ENCODE data around the gene RPS8. TPM values are rescaled to one million over a fixed set of nuclear protein-coding genes. Genes with fewer than 3 reads are reported as not detected.

Gene RPS8
- total and polyA plus RNA-seq, 2 experiments from 2014 or later: 503 to 2,179 TPM

- H3K4me3 ChIP-seq: peak overlapping the region; percentile 43
- TF ChIP-seq EZH2 (IDR thresholded peaks at IDR 0.05; ENCODE audit: borderline replicate concordance) (no peak), EZH2phosphoT487 (IDR thresholded peaks at IDR 0.05; ENCODE audit: low read depth, severe bottlenecking, unreplicated experiment) (no peak), CTCF (IDR thresholded peaks at IDR 0.05; ENCODE audit: poor library complexity) (no peak)
- no peaks in the 10 kb centered on the region for H3K9me3 ChIP-seq (ENCODE audit: low read depth)
- WGBS (ENCODE audit: low lambda C conversion rate, missing lambda C conversion rate): 2% methylated on average over 14 of the region's 14 CpGs
- H3K36me3 ChIP-seq (replicated peaks; ENCODE audit: insufficient read depth, low read depth): no peaks in the 10 kb centered on the region
- H3K9me2 ChIP-seq (replicated peaks; ENCODE audit: insufficient read depth): no peaks in the 10 kb centered on the region
- H3K4me2 ChIP-seq: peak overlapping the region; percentile 83
- DNase-seq (ENCODE audit: low spot score): no peak
- H2AFZ ChIP-seq: peak overlapping the region; percentile 51
- no peak overlapping the region for H3K27ac ChIP-seq
- H4K20me1 ChIP-seq (ENCODE audit: insufficient read depth, poor library complexity, severe bottlenecking): no peaks in the 10 kb centered on the region
- H3K79me2 ChIP-seq: peaks cover 10% of the 10 kb centered on the region
- no peaks in the 10 kb centered on the region for H3K27me3 ChIP-seq
- peaks cover 3% of the 10 kb centered on the region for H3K4me1 ChIP-seq (ENCODE audit: insufficient read depth)
Measured at GRCh38 chr1:44740179-44740617, 35.1 kb upstream of the RPS8 start.

- Histone ChIP-seq H3K4me2 (no peak overlapping the region), H4K20me1 (ENCODE audit: insufficient read depth, poor library complexity, severe bottlenecking) (no peaks in the 10 kb centered on the region), H3K36me3 (replicated peaks; ENCODE audit: insufficient read depth, low read depth) (no peaks in the 10 kb centered on the region), H3K4me1 (ENCODE audit: insufficient read depth) (peaks cover 3% of the 10 kb centered on the region), H3K27ac (no peak overlapping the region), H3K27me3 (no peaks in the 10 kb centered on the region), H3K9me3 (ENCODE audit: low read depth) (no peaks in the 10 kb centered on the region), H3K9me2 (replicated peaks; ENCODE audit: insufficient read depth) (no peaks in the 10 kb centered on the region), H3K4me3 (no peak overlapping the region), H2AFZ (no peak overlapping the region), H3K79me2 (peaks cover 10% of the 10 kb centered on the region)
- 96% methylated on average over 1 of the region's 1 CpG for WGBS (ENCODE audit: low lambda C conversion rate, missing lambda C conversion rate)
- no peak for TF ChIP-seq CTCF (IDR thresholded peaks at IDR 0.05; ENCODE audit: poor library complexity)
- no peak for DNase-seq (ENCODE audit: low spot score)
Measured at GRCh38 chr1:44743211-44743610, 32.1 kb upstream of the RPS8 start.

- no peak overlapping the region for H3K27ac ChIP-seq
- H3K4me1 ChIP-seq (ENCODE audit: insufficient read depth): no peaks in the 10 kb centered on the region
- H3K27me3 ChIP-seq: no peaks in the 10 kb centered on the region
- H3K9me2 ChIP-seq (replicated peaks; ENCODE audit: insufficient read depth): no peaks in the 10 kb centered on the region
- no peak for TF ChIP-seq EZH2 (IDR thresholded peaks at IDR 0.05; ENCODE audit: borderline replicate concordance)
- no peak for TF ChIP-seq CTCF (IDR thresholded peaks at IDR 0.05; ENCODE audit: poor library complexity)
- TF ChIP-seq EZH2phosphoT487 (IDR thresholded peaks at IDR 0.05; ENCODE audit: low read depth, severe bottlenecking, unreplicated experiment): no peak
- H3K79me2 ChIP-seq: no peaks in the 10 kb centered on the region
- H3K9me3 ChIP-seq (ENCODE audit: low read depth): no peaks in the 10 kb centered on the region
- H3K4me2 ChIP-seq: no peak overlapping the region
- 86% methylated on average over 3 of the region's 3 CpGs for WGBS (ENCODE audit: low lambda C conversion rate, missing lambda C conversion rate)
- no peak overlapping the region for H3K4me3 ChIP-seq
- H3K36me3 ChIP-seq (replicated peaks; ENCODE audit: insufficient read depth, low read depth): no peaks in the 10 kb centered on the region
- no peaks in the 10 kb centered on the region for H4K20me1 ChIP-seq (ENCODE audit: insufficient read depth, poor library complexity, severe bottlenecking)
- no peak for DNase-seq (ENCODE audit: low spot score)
- H2AFZ ChIP-seq: no peak overlapping the region
Measured at GRCh38 chr1:44747878-44748277, 27.5 kb upstream of the RPS8 start.

DNA sequence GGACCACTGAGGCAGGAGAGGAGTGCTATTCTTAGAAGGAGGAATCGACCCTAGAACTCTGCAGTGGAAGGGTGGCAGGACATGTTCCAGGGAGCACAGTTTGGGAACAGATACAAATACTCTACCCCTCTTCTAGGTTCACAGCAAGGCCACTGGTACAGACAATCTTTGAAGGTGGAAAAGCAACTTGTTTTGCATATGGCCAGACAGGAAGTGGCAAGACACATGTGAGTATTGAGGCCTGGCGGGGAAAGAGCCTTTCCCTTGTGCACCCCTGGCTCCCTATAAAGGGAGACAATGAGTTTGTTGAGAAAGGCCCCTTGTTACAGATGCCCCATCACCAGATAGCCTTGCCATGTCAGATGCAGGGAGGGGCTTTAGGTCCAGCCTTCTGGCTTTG lies 17.9 kb upstream of the RPS8 start:
- Histone ChIP-seq H2AFZ (no peak overlapping the region), H3K4me3 (no peak overlapping the region), H3K4me2 (no peak overlapping the region), H4K20me1 (ENCODE audit: insufficient read depth, poor library complexity, severe bottlenecking) (no peaks in the 10 kb centered on the region), H3K36me3 (replicated peaks; ENCODE audit: insufficient read depth, low read depth) (no peaks in the 10 kb centered on the region), H3K9me2 (replicated peaks; ENCODE audit: insufficient read depth) (no peaks in the 10 kb centered on the region), H3K9me3 (ENCODE audit: low read depth) (no peaks in the 10 kb centered on the region), H3K27me3 (no peaks in the 10 kb centered on the region), H3K79me2 (no peaks in the 10 kb centered on the region), H3K27ac (no peak overlapping the region), H3K4me1 (ENCODE audit: insufficient read depth) (no peaks in the 10 kb centered on the region)
- no peak for DNase-seq (ENCODE audit: low spot score)
- 98% methylated on average over 2 of the region's 2 CpGs for WGBS (ENCODE audit: low lambda C conversion rate, missing lambda C conversion rate)
- TF ChIP-seq EZH2phosphoT487 (IDR thresholded peaks at IDR 0.05; ENCODE audit: low read depth, severe bottlenecking, unreplicated experiment): no peak
- TF ChIP-seq EZH2 (IDR thresholded peaks at IDR 0.05; ENCODE audit: borderline replicate concordance): no peak
- TF ChIP-seq CTCF (IDR thresholded peaks at IDR 0.05; ENCODE audit: poor library complexity): no peak
